ENCODE results near the gene RAB40B.

The RAB40B gene

DNA sequence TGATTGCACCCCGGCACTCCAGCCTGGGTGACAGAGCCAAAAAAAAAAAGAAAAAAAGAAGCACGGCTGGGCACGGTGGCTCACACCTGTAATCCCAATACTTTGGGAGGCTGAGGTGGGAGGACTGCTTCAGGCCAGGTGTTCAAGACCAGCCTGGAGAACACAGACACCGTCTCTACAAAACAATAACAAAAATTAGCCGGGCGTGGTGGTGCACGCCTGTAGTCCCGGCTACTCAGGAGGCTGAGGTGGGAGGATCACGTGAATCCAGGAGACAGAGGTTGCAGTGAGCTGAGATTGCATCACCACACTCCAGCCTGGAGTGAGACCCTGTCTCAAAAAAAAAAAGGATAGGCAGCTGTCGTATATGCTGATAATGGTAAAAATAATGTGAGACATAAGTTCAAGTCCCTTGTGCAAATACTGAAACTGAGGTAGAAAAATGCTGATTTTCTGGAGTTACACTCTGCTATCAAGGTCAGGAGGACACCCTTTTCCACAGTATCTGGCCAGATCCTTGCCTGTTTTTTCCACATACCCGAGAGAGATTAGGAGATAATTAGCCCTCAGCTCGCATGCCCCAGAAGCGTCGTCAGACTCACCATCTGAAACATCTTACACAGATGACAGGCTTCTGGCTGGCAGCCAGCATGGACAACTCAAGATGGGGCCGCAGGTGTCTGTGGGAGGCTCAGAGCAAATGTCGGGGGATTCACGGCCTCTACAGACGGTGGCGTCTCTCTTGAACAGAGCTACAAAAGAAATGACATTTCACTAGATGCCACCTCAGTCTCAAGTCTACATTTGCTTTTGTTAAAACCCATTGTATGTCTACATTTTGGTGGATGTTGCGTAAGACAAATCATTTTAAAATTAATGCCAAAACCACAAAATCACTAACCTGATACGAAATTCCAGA, 87.1 kb downstream of the RAB40B start:
- H2BK15ac ChIP-seq (ENCODE audit: low read depth, poor library complexity, severe bottlenecking): no peak overlapping the region
- H2AFZ ChIP-seq (ENCODE audit: low read depth, low read length): no peak overlapping the region
- H3K36me3 ChIP-seq (ENCODE audit: control insufficient read depth in 1 of 2, insufficient read depth in 2 of 2, low read depth in 1 of 2, low read length in 2 of 2): peaks cover 53 to 61% of the 10 kb centered on the region in 2 experiments
- H3K4me2 ChIP-seq (ENCODE audit: low read length, poor library complexity, severe bottlenecking): no peak overlapping the region
- no peak overlapping the region for H4K91ac ChIP-seq (ENCODE audit: low read length)
- no peak overlapping the region for H3K4me3 ChIP-seq (ENCODE audit: insufficient read depth in 1 of 2, low read depth in 1 of 2, low read length in 2 of 2)
- no peak overlapping the region for H3K4ac ChIP-seq (ENCODE audit: low read depth in 1 of 2, low read length in 2 of 2)
- no peak overlapping the region for H3K14ac ChIP-seq (ENCODE audit: low read length in 2 of 2)
- H4K8ac ChIP-seq (ENCODE audit: low read length): no peak overlapping the region
- no peak overlapping the region for H2BK120ac ChIP-seq (ENCODE audit: low read depth, low read length)
- peaks cover 11% of the 10 kb centered on the region for H3K79me1 ChIP-seq (replicated peaks; ENCODE audit: low read length, poor library complexity, severe bottlenecking)
- no peak overlapping the region for H2AK5ac ChIP-seq (ENCODE audit: low read length, severe bottlenecking)
- no peak overlapping the region for H3K9ac ChIP-seq (ENCODE audit: low read length)
- H3K27me3 ChIP-seq (ENCODE audit: control insufficient read depth in 1 of 2, insufficient read depth in 1 of 2, low read length in 2 of 2): no peaks in the 10 kb centered on the region
- H3K23ac ChIP-seq (ENCODE audit: low read length in 2 of 2): no peak overlapping the region
- no peak overlapping the region for H3K27ac ChIP-seq (ENCODE audit: low read length, poor library complexity, severe bottlenecking)
- H2BK12ac ChIP-seq (ENCODE audit: low read length in 2 of 2): no peak overlapping the region
- H3K9me3 ChIP-seq (ENCODE audit: control insufficient read depth, low read length): no peaks in the 10 kb centered on the region
- H3K4me1 ChIP-seq (ENCODE audit: control insufficient read depth, insufficient read depth, low read depth, low read length): peaks cover 7% of the 10 kb centered on the region
- DNase-seq: peak; percentile 41
- no peak overlapping the region for H2BK5ac ChIP-seq (ENCODE audit: low read depth, low read length, poor library complexity, severe bottlenecking)
- WGBS: 73% methylated on average over 21 of the region's 21 CpGs
- no peak overlapping the region for H3K18ac ChIP-seq (ENCODE audit: low read depth in 1 of 2, low read length in 2 of 2)

DNA sequence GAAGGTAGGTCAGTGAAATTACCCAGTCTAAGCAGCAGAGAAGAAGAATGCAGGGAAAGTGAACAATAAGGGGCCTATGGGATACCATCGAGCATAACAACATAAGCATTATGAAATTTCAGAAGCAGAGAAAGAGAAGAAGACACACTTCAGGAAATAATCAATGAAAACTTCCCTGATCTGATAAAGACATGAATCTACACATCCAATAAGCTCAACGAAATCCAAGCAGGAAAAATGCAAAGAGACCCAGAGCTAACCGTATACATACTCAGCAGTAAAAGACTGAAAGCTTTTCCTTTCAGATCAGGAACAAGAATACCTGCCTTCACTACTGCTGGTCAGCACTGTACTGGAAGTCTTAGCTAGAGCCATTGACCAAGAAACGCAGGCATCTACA, 88.8 kb downstream of the RAB40B start:
- H3K36me3 ChIP-seq (ENCODE audit: control insufficient read depth in 1 of 2, insufficient read depth in 2 of 2, low read depth in 1 of 2, low read length in 2 of 2): peaks cover 51 to 58% of the 10 kb centered on the region in 2 experiments
- H2BK120ac ChIP-seq (ENCODE audit: low read depth, low read length): no peak overlapping the region
- peaks cover 7% of the 10 kb centered on the region for H3K4me1 ChIP-seq (ENCODE audit: control insufficient read depth, insufficient read depth, low read depth, low read length)
- no peak overlapping the region for H3K27ac ChIP-seq (ENCODE audit: low read length, poor library complexity, severe bottlenecking)
- H3K4me2 ChIP-seq (ENCODE audit: low read length, poor library complexity, severe bottlenecking): no peak overlapping the region
- H2AK5ac ChIP-seq (ENCODE audit: low read length, severe bottlenecking): no peak overlapping the region
- no peak overlapping the region for H4K91ac ChIP-seq (ENCODE audit: low read length)
- no peak overlapping the region for H2BK5ac ChIP-seq (ENCODE audit: low read depth, low read length, poor library complexity, severe bottlenecking)
- H4K8ac ChIP-seq (ENCODE audit: low read length): no peak overlapping the region
- no peaks in the 10 kb centered on the region for H3K9me3 ChIP-seq (ENCODE audit: control insufficient read depth, low read length)
- H3K9ac ChIP-seq (ENCODE audit: low read length): no peak overlapping the region
- DNase-seq: no peak
- no peak overlapping the region for H3K18ac ChIP-seq (ENCODE audit: low read depth in 1 of 2, low read length in 2 of 2)
- no peak overlapping the region for H3K4me3 ChIP-seq (ENCODE audit: insufficient read depth in 1 of 2, low read depth in 1 of 2, low read length in 2 of 2)
- H3K79me1 ChIP-seq (replicated peaks; ENCODE audit: low read length, poor library complexity, severe bottlenecking): peaks cover 17% of the 10 kb centered on the region
- H2BK15ac ChIP-seq (ENCODE audit: low read depth, poor library complexity, severe bottlenecking): no peak overlapping the region
- H3K23ac ChIP-seq (ENCODE audit: low read length in 2 of 2): no peak overlapping the region
- H3K27me3 ChIP-seq (ENCODE audit: control insufficient read depth in 1 of 2, insufficient read depth in 1 of 2, low read length in 2 of 2): no peaks in the 10 kb centered on the region
- no peak overlapping the region for H2BK12ac ChIP-seq (ENCODE audit: low read length in 2 of 2)
- whole genome bisulfite sequencing: 97% methylated on average over 3 of the region's 4 CpGs
- H2AFZ ChIP-seq (ENCODE audit: low read depth, low read length): no peak overlapping the region
- H3K14ac ChIP-seq (ENCODE audit: low read length in 2 of 2): no peak overlapping the region
- no peak overlapping the region for H3K4ac ChIP-seq (ENCODE audit: low read depth in 1 of 2, low read length in 2 of 2)

DNA sequence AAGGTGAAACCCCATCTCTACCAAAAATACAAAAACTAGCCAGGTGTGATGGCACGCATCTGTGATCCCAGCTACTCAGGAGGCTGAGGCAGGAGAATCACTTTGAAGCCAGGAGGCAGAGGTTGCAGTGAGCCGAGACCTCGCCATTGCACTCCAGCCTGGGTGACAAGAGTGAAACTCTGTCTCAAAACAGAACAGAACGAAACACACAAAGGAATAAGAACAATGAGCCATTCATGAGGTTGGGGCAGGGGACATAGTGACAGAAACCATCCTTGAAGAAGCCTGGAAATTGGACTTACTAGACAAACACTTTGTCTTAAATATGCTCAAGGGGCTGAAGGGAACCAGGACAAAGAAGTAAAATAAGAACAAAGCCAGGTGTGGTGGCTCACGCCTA, 89.7 kb downstream of the RAB40B start:
- Histone ChIP-seq H2BK120ac (ENCODE audit: low read depth, low read length) (no peak overlapping the region), H3K27ac (ENCODE audit: low read length, poor library complexity, severe bottlenecking) (no peak overlapping the region), H3K18ac (ENCODE audit: low read depth in 1 of 2, low read length in 2 of 2) (no peak overlapping the region), H3K36me3 (ENCODE audit: control insufficient read depth in 1 of 2, insufficient read depth in 2 of 2, low read depth in 1 of 2, low read length in 2 of 2) (peaks cover 53 to 62% of the 10 kb centered on the region in 2 experiments), H3K4me2 (ENCODE audit: low read length, poor library complexity, severe bottlenecking) (no peak overlapping the region), H2BK15ac (ENCODE audit: low read depth, poor library complexity, severe bottlenecking) (no peak overlapping the region), H3K27me3 (ENCODE audit: control insufficient read depth in 1 of 2, insufficient read depth in 1 of 2, low read length in 2 of 2) (no peaks in the 10 kb centered on the region), H2AFZ (ENCODE audit: low read depth, low read length) (no peak overlapping the region), H3K9ac (ENCODE audit: low read length) (no peak overlapping the region), H3K14ac (ENCODE audit: low read length in 2 of 2) (no peak overlapping the region), H2AK5ac (ENCODE audit: low read length, severe bottlenecking) (no peak overlapping the region), H3K4ac (ENCODE audit: low read depth in 1 of 2, low read length in 2 of 2) (no peak overlapping the region), H3K9me3 (ENCODE audit: control insufficient read depth, low read length) (no peaks in the 10 kb centered on the region), H4K91ac (ENCODE audit: low read length) (no peak overlapping the region), H2BK12ac (ENCODE audit: low read length in 2 of 2) (no peak overlapping the region), H3K4me3 (ENCODE audit: insufficient read depth in 1 of 2, low read depth in 1 of 2, low read length in 2 of 2) (no peak overlapping the region), H2BK5ac (ENCODE audit: low read depth, low read length, poor library complexity, severe bottlenecking) (no peak overlapping the region), H3K23ac (ENCODE audit: low read length in 2 of 2) (no peak overlapping the region), H4K8ac (ENCODE audit: low read length) (no peak overlapping the region), H3K4me1 (ENCODE audit: control insufficient read depth, insufficient read depth, low read depth, low read length) (peaks cover 5% of the 10 kb centered on the region), H3K79me1 (replicated peaks; ENCODE audit: low read length, poor library complexity, severe bottlenecking) (peaks cover 24% of the 10 kb centered on the region)
- DNase-seq: no peak
- WGBS: 80% methylated on average over 5 of the region's 5 CpGs

DNA sequence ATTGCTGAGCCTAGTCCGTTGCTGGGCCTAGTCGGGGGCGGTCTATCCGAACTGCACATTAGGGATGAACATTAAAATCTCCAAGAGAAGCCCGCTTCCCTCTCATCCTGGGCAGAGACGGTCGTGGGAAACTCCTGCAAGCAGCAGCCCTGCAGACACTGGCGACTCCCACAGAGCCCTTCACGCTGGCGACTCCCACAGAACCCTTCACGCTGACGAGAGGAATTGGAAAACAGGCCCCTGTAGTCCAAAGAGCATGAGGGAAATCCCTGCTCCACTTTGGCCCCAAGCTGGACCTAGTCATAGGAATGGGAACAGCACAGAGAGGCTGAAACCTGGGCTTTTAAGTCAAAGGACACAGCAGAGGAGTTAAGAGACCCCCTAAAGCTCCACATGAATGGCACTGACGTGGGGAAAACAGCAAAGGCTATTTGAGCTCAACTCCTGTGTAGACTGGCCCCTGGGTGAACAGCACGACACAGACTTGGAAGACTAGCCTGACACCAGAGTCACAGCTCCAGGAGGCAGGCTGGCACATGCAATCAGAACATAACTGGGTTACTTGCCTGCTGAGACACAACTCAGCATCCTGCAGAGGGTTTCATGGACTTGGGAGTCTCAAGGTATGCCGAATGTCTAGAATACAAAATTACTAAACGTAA, 92.4 kb downstream of the RAB40B start:
- H3K9me3 ChIP-seq (ENCODE audit: control insufficient read depth, low read length): no peaks in the 10 kb centered on the region
- peaks cover 3% of the 10 kb centered on the region for H3K4me1 ChIP-seq (ENCODE audit: control insufficient read depth, insufficient read depth, low read depth, low read length)
- H2AFZ ChIP-seq (ENCODE audit: low read depth, low read length): no peak overlapping the region
- DNase-seq: no peak
- peak overlapping the region in 1 of 2 experiments; percentile 14 for H3K4me3 ChIP-seq (ENCODE audit: insufficient read depth in 1 of 2, low read depth in 1 of 2, low read length in 2 of 2)
- H4K91ac ChIP-seq (ENCODE audit: low read length): no peak overlapping the region
- H2BK15ac ChIP-seq (ENCODE audit: low read depth, poor library complexity, severe bottlenecking): no peak overlapping the region
- WGBS: 92% methylated on average over 15 of the region's 16 CpGs
- no peak overlapping the region for H2BK120ac ChIP-seq (ENCODE audit: low read depth, low read length)
- H3K79me1 ChIP-seq (replicated peaks; ENCODE audit: low read length, poor library complexity, severe bottlenecking): peaks cover 40% of the 10 kb centered on the region
- no peaks in the 10 kb centered on the region for H3K27me3 ChIP-seq (ENCODE audit: control insufficient read depth in 1 of 2, insufficient read depth in 1 of 2, low read length in 2 of 2)
- no peak overlapping the region for H3K18ac ChIP-seq (ENCODE audit: low read depth in 1 of 2, low read length in 2 of 2)
- H3K23ac ChIP-seq (ENCODE audit: low read length in 2 of 2): no peak overlapping the region
- H3K4me2 ChIP-seq (ENCODE audit: low read length, poor library complexity, severe bottlenecking): no peak overlapping the region
- peak overlapping the region; percentile 43 for H3K9ac ChIP-seq (ENCODE audit: low read length)
- H2BK5ac ChIP-seq (ENCODE audit: low read depth, low read length, poor library complexity, severe bottlenecking): no peak overlapping the region
- H3K27ac ChIP-seq (ENCODE audit: low read length, poor library complexity, severe bottlenecking): no peak overlapping the region
- H3K14ac ChIP-seq (ENCODE audit: low read length in 2 of 2): no peak overlapping the region
- no peak overlapping the region for H4K8ac ChIP-seq (ENCODE audit: low read length)
- H2BK12ac ChIP-seq (ENCODE audit: low read length in 2 of 2): no peak overlapping the region
- H2AK5ac ChIP-seq (ENCODE audit: low read length, severe bottlenecking): no peak overlapping the region
- H3K36me3 ChIP-seq (ENCODE audit: control insufficient read depth in 1 of 2, insufficient read depth in 2 of 2, low read depth in 1 of 2, low read length in 2 of 2): peaks cover 62 to 76% of the 10 kb centered on the region in 2 experiments
- no peak overlapping the region for H3K4ac ChIP-seq (ENCODE audit: low read depth in 1 of 2, low read length in 2 of 2)

Measured in mesenchymal stem cell (in vitro differentiated cells and primary cell).